ENCODE measurements around the gene CLMN.

The CLMN gene, protein sequence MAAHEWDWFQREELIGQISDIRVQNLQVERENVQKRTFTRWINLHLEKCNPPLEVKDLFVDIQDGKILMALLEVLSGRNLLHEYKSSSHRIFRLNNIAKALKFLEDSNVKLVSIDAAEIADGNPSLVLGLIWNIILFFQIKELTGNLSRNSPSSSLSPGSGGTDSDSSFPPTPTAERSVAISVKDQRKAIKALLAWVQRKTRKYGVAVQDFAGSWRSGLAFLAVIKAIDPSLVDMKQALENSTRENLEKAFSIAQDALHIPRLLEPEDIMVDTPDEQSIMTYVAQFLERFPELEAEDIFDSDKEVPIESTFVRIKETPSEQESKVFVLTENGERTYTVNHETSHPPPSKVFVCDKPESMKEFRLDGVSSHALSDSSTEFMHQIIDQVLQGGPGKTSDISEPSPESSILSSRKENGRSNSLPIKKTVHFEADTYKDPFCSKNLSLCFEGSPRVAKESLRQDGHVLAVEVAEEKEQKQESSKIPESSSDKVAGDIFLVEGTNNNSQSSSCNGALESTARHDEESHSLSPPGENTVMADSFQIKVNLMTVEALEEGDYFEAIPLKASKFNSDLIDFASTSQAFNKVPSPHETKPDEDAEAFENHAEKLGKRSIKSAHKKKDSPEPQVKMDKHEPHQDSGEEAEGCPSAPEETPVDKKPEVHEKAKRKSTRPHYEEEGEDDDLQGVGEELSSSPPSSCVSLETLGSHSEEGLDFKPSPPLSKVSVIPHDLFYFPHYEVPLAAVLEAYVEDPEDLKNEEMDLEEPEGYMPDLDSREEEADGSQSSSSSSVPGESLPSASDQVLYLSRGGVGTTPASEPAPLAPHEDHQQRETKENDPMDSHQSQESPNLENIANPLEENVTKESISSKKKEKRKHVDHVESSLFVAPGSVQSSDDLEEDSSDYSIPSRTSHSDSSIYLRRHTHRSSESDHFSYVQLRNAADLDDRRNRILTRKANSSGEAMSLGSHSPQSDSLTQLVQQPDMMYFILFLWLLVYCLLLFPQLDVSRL

DNA sequence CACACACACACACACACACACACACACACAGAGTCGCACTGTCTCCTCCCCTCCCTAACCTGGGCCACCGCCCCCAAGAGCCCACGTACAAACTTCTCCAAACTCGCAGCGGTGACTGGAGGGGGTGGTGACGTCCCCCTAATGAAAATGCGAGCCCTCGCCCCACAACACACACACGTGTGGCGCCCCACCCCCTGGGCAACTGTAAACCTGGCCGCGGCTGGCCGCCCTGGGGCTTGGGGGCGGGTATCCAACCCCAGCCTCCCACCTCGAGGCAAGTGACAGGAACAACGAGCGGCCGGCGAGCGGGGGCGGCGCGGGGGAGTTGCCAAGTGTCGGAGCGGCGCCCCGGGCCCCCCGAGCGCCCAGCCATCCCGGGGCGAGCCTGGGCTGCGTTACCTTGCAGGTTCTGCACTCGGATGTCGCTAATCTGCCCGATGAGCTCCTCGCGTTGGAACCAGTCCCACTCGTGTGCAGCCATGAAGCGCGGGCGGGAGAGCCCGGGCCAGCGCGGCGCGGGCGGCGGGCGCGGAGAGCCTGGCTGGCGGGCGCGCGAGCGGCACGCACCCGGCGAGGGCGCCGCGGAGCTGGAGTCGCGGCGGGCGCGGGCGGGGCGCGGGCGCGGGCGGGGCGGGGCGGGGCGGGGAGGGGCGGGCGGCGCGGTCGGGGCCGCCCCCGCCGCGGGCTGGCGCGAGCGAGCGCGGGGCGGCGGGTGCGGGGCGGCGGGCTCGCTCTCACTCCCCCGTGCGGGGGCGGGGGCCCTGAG, at the start of gene CLMN:
TSS of gene CLMN (minus strand) at position 597 of the 766 bp plus-strand sequence. CDS start at position 481, 116 bp downstream.
- DNase-seq (ENCODE audit: low read depth in 2 of 2), result no peak

DNA sequence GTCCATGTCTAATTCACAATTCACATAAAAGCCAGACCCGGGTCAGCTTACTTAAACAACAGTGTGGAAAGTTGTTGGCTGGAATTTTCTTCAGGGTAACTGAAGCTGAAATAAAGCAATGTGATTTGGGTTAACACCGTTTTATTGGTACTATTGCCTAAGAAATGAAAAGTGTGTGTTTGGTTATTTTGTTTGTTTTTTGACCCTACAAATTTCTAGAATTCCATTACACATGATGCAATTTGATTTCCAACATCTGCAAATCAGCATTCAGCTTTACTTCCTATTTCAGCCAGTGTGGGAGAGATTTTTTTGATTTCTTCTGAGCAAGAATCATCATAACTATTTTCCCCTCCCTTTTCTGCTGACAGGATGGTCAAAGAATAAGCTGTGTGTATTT, 45.7 kb upstream of the CLMN start:
- DNase-seq (ENCODE audit: low read depth in 2 of 2), result no peak

DNA sequence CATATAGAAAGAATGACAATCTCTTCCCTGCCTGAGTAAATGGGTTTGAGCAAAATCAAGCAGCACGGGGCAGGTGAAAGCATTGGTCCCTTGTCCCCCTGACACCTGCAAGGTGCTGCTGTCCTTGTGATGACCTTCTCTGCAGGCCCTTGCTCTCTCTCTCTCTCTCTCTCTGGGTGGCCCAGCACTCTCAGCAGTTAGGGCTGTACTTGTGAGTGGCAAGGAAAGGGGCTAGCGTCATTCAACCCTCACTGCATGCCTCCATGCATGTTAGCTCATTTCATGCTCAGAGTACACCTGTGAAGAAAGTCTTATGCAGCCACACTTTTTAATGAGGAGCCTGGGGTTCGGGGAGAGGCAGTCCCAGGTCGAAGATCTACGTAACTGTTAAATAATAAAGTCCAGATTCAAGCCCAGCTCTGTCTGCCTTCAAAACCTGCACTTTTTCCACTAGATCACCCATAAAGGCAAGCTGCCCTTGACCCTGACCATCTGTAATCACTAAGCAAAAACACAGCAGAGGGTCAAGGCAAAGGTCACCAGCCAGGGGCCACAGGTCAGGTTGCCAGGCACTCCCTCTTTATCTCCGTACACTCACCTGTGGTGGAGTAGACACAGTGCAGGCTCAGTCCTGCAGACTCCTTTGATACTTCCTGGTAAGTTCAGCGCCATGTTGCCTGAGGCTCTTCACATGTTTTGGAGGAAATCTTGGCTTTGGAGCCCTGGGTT, 44.9 kb upstream of the CLMN start:
- DNase-seq (ENCODE audit: low read depth in 2 of 2), result no peak

DNA sequence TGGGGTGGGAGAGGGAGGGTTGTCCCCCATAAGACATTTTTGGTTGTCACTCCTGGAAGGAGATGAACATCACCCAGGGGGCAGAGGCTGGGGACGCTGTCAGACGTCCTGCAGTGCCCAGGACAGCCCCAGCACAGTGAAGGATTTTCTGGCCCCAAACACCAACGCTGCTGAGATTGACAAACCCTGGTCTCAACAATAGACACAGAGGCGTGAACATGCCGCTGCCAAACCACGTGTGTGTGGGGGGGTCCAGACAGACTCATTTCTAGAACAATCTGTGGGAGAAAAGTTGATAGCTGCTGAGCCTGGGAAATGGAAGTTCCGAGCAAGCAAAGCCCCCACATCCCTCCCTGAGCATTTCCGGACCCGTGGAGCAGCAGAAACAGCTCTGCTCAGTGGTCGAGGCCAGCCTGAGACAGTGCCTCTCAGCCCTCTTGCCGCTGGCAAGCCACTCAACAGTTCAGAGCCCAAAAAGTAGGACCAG, 43.8 kb upstream of the CLMN start:
- DNase-seq (ENCODE audit: low read depth in 2 of 2), result no peak

DNA sequence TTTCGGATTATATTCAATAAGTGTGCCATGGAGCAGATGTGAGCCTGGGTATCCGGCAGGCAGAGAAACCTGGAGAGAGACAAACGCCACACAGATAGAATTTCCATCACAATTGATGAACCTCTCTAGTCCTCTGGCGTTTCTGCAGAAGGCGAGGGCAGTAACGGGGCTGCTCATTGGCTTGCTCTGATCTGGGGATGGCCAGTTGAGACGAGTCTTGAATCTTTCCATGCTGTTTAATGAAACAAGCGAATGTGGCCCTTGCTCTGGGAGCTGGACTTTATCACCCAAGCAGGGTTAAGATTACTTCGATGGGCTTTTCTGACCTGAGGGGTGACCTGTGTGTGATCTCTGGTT, 42.4 kb upstream of the CLMN start:
- DNase-seq (ENCODE audit: low read depth in 2 of 2), result no peak

DNA sequence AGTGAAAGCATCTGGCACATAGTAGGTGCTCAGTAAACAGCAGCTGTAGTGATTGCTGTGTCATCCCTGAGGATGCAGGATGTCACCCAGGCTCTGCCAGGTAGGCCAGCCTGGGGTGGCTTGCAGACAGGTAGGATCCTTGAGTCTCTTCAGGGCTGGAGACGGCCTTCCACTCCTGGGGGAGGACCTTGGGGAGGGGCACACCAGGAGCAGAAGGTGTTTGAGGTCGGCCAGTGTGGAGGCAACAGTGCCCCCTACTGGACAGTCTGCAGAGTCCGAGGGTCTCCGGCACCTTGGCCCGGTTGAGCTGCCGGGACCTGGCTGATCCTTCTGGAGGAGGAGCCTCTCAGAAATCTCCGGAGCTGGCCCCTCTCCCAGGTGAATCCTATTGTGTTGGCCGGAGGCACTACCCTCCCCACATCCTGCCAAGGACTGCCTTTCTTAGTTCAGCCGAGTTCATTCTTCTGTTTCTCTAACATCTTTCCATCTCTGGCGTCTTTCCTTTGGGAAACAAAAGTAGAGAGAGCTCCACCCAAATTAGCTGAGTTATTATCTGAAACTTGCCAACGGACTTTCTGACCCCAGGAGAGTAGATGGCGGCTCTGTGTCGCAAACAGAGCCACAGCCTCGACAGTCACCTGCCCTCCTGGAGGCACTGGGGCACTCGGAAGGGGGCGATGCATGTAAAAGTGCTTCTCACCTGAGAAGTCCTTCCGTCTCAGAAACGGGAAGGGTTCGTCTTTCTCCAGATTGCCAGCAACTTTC, 41.8 kb upstream of the CLMN start:
- no peak for DNase-seq (ENCODE audit: low read depth in 2 of 2)

DNA sequence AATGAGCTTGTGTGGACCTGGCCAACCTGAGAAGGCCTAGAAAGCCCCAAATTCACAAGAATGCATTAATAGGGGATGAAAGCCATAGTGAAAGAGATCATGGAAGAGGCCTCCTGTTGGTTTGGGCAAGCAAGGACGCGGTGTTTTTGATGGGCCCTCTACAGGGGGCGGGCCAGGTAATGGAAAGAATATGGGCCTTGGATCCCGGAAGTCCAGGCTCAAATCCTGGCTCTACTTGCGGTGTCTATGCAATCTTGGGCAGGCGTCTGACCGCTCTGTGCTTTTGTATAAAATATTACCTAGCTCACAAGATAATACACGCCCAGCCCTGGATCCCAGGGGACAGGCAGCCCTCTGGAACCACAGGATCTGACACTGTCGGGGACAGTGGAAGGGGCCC, 41.1 kb upstream of the CLMN start:
- no peak for DNase-seq (ENCODE audit: low read depth in 2 of 2)

DNA sequence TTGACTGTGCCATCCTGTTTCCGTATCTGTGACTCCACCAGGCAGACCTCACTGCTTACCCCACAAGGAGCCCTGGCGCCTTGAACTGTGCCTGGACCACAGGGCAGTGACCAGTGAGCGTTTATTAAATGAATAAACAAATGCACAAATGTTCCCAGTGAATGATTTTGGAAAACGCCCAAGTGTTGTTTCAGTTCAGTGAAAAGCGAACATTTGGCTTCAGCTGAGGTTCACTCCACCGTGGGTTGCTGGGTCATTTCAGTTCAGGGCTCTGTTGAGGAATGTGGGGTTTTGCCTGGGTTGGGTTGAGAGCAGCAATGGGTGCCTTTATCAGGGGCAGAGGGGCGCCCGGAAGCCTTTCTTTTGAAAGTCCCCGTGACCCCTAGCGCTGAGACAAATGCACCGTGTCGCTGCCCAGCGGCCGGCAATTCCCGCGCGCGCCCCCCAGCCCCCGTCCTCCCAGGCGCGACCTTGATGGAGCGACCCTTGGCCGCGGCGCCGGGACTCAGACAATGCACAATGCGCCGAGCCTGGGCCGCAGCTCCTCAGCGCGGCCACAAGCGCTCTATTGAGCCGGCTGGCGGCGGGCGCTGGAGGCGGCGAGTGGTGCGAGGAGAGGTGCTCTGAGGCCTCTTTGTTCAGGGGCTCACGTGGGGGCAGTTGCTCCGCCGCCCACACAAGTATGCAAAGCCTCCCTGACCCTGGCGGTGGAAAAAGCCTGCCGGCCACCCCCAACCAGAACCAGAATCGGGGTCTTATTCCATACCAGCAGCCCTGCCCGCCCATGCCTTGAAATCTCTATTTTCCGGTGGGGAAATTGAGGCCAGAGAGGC, 40.5 kb upstream of the CLMN start:
- no peak for DNase-seq (ENCODE audit: low read depth in 2 of 2)

DNA sequence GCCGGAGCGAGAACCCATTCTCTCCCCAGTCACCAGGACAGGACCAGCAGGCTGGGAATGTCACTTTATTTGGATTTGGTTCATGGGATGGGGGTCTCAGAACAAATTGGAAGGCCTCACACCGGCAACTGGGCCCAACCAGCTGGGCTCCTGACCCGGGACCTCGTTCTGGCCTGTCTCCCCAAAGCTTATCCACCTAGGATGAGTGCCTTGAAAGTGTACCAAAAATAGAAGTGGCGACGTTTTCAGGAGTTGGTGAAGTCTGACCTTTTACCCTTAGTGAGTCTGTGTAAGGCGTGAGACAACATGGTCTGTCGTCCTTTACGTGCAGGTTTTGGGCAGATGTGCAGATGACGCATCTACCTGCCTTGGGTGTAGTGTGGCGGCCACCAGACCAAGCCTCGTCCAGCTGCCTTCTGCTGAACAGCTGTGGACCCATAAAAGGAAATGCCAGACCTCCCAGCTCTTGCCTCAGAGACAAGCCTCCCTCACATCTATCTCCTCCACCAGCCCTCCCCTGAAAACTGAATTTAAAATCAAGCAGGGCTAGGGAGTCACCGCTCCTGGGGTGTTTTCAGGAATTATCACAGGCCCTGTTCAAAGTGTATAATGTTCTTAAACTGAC, 36.6 kb upstream of the CLMN start:
- DNase-seq (ENCODE audit: low read depth in 2 of 2), result no peak

DNA sequence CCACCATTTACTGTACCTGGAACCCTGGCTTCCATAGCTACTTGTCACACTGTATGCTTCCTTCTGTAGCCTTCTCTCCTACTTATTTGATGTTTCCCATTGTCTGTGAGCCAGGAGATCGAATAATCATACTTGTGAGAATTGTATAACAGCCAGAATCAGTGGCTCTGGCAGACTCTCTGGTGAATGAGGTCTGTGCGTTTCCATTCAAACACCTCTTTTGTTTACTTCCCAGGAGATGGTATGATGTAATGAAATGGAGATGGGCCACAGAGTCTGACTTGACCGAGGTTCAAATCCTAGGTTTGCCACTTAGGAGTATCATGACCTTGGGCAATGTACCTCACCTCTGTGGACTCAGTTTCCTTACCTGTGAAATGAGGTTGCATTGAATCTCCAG, 35.7 kb upstream of the CLMN start:
- no peak for DNase-seq (ENCODE audit: low read depth in 2 of 2)

DNA sequence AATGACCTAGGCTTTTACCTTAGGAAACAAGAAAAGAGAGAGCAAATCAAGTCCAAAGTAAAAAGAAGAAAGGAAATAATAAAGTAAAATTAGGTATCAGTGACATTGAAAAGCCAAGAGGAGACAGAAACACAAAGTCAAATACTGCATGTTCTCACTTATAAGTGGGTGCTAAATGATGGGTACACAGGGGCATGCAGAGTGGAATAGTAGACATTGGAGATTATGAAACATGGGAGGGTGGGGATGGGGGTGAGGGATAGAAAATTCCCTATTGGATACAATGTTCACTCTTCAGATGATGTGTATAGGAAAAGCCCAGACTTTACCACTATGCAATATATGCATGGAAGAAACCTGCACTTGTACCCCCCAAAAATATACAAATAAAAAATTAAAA, 35.1 kb upstream of the CLMN start:
- no peak for DNase-seq (ENCODE audit: low read depth in 2 of 2)

DNA sequence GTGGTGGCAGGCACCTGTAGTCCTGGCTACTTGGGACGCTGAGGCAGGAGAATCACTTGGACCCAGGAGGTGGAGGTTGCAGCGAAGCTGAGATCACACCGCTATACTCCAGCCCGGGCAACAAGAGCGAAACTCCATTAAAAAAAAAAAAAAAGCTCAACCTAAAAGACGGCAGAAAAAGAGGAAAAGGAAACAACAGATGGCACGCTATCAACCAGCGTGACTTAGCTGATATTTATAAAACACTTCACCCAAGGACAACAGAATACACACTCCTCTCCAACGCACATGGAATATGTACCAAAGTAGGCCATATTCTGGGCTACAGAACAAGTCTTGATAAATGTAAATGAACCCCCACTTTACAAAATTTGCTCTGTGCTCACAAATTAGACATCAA, 34.0 kb upstream of the CLMN start:
- no peak for DNase-seq (ENCODE audit: low read depth in 2 of 2)

DNA sequence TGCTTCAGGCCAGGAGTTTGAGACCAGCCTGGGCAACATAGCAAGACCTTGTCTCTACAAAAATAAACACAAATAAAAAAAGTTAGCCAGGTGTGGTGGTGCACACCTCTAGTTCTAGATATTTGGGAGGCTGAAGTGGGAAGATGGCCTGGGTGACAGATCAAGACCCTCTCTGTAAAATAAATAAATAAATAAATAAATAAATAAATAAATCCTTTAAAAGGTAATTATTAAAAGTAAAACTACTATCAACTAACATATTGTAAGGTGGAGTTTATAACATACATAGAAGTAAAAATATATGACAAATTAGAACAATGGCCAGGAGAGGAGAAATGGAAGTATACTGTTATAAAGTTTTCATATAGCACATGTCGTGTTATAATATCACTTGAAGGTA, 33.3 kb upstream of the CLMN start:
- no peak for DNase-seq (ENCODE audit: low read depth in 2 of 2)

DNA sequence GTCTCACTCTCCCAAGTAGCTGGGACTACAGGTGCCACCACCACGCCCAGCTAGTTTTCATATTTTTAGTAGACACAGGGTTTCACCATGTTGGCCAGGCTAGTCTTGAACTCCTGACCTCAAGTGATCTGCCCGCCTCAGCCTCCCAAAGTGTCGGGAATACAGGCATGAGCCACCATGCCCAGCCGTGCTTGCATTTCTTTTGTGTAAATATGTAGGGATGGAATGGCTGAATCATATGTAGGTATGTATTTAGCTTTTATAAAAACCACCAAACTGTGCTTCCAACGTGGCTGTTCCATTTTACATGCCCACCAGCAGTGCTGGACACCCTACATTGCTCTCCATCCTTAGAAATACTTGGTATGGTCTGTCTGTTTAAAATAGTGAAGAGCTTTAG, 32.8 kb upstream of the CLMN start:
- no peak for DNase-seq (ENCODE audit: low read depth in 2 of 2)

DNA sequence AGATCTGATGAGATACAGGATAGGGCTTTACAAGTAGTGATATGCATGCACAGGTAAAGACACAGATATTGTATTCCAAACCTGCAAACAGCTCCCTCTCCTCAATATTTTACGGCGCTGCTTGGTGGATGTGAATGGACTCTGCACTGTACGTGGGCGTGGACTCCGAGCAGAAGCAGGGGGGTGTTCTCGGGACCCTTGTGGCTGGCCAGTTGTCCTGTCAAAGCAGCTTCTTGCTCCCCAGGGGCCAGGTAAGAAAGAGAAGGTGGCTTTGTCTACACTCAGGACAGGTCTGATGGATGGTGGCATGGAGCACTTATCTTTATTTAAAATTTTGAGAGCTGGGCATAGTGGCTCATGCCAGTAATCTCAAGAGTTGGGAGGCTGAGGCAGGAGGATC, 29.5 kb upstream of the CLMN start:
- DNase-seq (ENCODE audit: low read depth in 2 of 2), result no peak

DNA sequence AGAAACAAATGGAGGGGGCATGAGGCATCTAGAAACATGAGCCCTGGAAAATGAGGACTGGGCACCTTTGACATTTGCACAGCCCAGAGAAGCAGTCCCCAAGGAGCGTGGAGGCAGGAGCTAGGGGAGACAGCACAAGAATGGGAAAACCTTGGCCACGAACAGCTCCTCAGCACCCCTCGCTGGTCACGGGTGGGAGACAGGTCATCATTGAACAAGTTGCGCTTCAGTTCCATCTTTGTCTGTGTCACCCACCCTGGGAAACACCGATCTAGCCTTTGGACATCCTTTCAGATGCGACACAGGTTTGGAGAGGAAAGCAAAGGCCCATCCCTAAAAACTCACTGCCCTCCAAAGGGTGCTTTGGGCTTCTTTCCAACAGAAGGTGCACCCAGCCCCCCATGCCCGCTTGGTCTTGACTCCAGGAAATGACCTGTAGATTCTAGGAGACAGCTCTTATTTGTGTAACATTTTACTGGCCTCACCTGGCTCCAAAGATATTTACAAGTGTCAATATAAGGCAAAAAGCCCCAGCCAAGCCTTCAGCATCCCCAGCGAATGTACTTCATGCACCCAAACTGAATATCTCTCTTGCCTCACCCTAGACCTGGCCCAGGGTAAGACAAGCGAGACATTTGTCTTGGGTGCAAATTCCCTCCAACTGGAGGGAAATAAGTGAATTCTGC, 28.8 kb upstream of the CLMN start:
- DNase-seq (ENCODE audit: low read depth in 2 of 2), result no peak

DNA sequence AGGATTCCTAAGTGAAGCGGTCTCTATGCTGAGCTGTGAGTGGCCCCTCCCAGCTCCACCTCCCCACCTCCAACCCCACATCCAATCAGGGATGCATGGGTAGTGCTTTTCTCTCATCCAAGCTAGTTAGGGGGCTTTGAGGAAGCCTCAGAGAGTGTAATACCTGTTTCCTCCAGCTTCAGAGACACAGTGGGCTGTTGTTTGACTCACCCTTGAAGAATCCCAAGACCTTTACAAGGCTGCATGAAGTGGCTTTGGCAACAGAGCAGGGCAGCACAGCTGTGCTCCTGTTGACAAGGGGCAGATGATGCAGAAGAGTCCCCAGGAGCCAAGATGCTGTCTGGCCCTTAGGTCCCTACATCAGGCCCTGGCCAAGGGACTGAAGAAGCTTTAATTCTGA, 27.1 kb upstream of the CLMN start:
- DNase-seq (ENCODE audit: low read depth in 2 of 2), result no peak

DNA sequence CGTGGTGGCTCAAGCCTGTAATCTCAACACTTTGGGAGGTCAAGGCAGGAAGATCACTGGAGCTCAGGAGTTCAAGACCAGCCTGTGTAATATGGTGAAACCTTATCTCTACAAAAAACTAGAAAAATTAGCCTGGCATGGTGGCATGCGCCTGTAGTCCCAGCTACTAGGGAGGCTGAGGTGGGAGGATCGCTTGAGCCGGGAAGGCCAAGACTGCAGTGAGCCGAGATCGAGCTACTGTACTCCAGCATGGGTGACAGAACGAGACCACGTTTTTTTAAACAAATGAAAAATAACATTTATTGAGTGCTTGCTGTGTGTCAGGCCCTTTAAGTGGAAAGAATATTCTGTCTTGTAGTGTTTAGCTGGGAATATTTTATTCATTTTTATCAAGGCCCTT, 26.6 kb upstream of the CLMN start:
- no peak for DNase-seq (ENCODE audit: low read depth in 2 of 2)

DNA sequence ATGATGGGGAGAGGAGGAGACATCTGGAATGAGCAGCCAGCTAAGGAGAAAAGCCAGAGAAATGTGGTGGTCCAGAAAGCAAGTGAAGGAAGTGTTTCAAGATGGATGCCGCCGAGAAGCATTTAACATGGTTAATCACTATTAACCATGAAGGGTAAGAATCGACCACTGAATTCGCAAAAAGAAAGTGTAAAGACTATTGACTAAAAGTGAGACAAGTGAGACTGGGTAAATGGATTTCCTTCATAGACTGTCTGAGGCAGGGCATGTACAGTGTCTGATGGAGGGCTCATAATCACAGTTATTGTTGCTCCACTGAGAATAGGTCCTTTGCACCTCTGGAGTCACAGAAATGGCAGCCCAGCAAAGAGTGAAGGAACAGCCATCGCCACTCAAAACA, 25.3 kb upstream of the CLMN start:
- no peak for DNase-seq (ENCODE audit: low read depth in 2 of 2)

Data from activated CD8-positive, alpha-beta memory T cell treated with anti-CD3 and anti-CD28 coated beads for 4 hours (primary cell).